OCI-LY1 (cell line): Measurements from ENCODE around the gene KCNMA1.

ENCODE experiments used
- H2AFZ ChIP-seq: fragments of 200-600 bp; sonication (generic), shearing (Covaris generic); 2 replicates; pipeline ENCODE4 v1.6.0; 2014; ENCODE audit warnings: antibody characterized with exemption, mild to moderate bottlenecking, low read length
- H3F3A ChIP-seq: fragments of 200-600 bp; sonication (generic), shearing (Covaris generic); 2 replicates; pipeline ENCODE4 v1.6.0; 2014; ENCODE audit warnings: mild to moderate bottlenecking, antibody characterized with exemption, low read length, moderate library complexity; ENCODE audit not compliant: insufficient read depth
- H3K27ac ChIP-seq: fragments of 200-600 bp; sonication (generic); 2 replicates; pipeline ENCODE4 v1.5.1; 2014; ENCODE audit warnings: low read length, mixed run types, mild to moderate bottlenecking, low read depth; ENCODE audit not compliant: poor library complexity, severe bottlenecking
- H3K27me3 ChIP-seq: fragments of 200-600 bp; sonication (generic); 2 replicates; pipeline ENCODE4 v1.6.0; 2014; ENCODE audit warnings: antibody characterized with exemption, mild to moderate bottlenecking, low read length, moderate library complexity; ENCODE audit not compliant: insufficient read depth
- H3K36me3 ChIP-seq: fragments of 200-600 bp; sonication (generic); 2 replicates; pipeline ENCODE4 v1.6.1; 2014; ENCODE audit warnings: mild to moderate bottlenecking, antibody characterized with exemption, low read length, moderate library complexity, mixed read lengths; ENCODE audit not compliant: insufficient read depth
- H3K4me1 ChIP-seq: fragments of 200-600 bp; sonication (generic); 2 replicates; pipeline ENCODE4 v1.5.1; 2014; ENCODE audit warnings: mild to moderate bottlenecking, low read length, moderate library complexity; ENCODE audit not compliant: insufficient read depth, severe bottlenecking
- H3K4me2 ChIP-seq: fragments of 200-600 bp; sonication (generic), shearing (Covaris generic); 2 replicates; pipeline ENCODE4 v1.6.1; 2014; ENCODE audit warnings: low read length
- H3K4me3 ChIP-seq: fragments of 200-600 bp; sonication (generic); 2 replicates; pipeline ENCODE4 v1.5.1; 2014; ENCODE audit warnings: low read length, low read depth, mild to moderate bottlenecking, mixed read lengths; ENCODE audit not compliant: poor library complexity, severe bottlenecking
- H3K79me2 ChIP-seq: fragments of 200-600 bp; shearing (Covaris generic); 2 replicates; pipeline ENCODE4 v1.6.1; 2016; ENCODE audit warnings: mixed run types, low read length, mixed read lengths; ENCODE audit not compliant: insufficient read depth
- H3K9ac ChIP-seq: fragments of 200-600 bp; sonication (generic), shearing (Covaris generic); 2 replicates; pipeline ENCODE4 v1.6.1; 2014; ENCODE audit warnings: mild to moderate bottlenecking, low read length, mixed read lengths
- H3K9me2 ChIP-seq: fragments of 200-600 bp; sonication (generic), shearing (Covaris generic); 2 replicates; pipeline ENCODE4 v1.6.1; 2014; ENCODE audit warnings: low read depth, mild to moderate bottlenecking, low read length, mixed read lengths
- H3K9me3 ChIP-seq: fragments of 200-600 bp; shearing (Covaris generic); 2 replicates; pipeline ENCODE4 v1.6.1; 2014; ENCODE audit warnings: low read length, mixed read lengths
- H4K20me1 ChIP-seq: fragments of 200-600 bp; sonication (generic), shearing (Covaris generic); 2 replicates; pipeline ENCODE4 v1.6.0; 2016; ENCODE audit warnings: mild to moderate bottlenecking, low read length; ENCODE audit not compliant: insufficient read depth
- CTCF ChIP-seq: fragments of 200-600 bp; sonication (generic), shearing (Covaris generic); IDR thresholded peaks from 2 replicates; pipeline ENCODE4 v1.5.1; 2017; ENCODE audit warnings: mild to moderate bottlenecking, antibody characterized with exemption, low read length, moderate library complexity, mixed read lengths
- EZH2 ChIP-seq: fragments of 200-600 bp; sonication (generic), shearing (Covaris generic); IDR thresholded peaks from 2 replicates; pipeline ENCODE4 v1.8.0; 2017; ENCODE audit warnings: borderline replicate concordance, mixed run types, mild to moderate bottlenecking, antibody characterized with exemption, low read length, moderate library complexity, mixed read lengths

The KCNMA1 gene

GRCh38 chr10:77182803-77183202 lies 454.8 kb downstream of the KCNMA1 start:
- H3K4me2 ChIP-seq: no peak overlapping the region

GRCh38 chr10:77180794-77181193 lies 456.8 kb downstream of the KCNMA1 start:
- no peak overlapping the region for H3K9ac ChIP-seq
- no peaks in the 10 kb centered on the region for H3K9me3 ChIP-seq
- H3K27ac ChIP-seq: no peak overlapping the region
- no peak overlapping the region for H2AFZ ChIP-seq
- no peaks in the 10 kb centered on the region for H3K4me1 ChIP-seq
- no peaks in the 10 kb centered on the region for H3F3A ChIP-seq
- no peak for TF ChIP-seq EZH2
- H3K27me3 ChIP-seq: no peaks in the 10 kb centered on the region; the same call in 1 of the 2 replicates
- H3K9me2 ChIP-seq: no peaks in the 10 kb centered on the region
- H4K20me1 ChIP-seq: no peaks in the 10 kb centered on the region
- no peak overlapping the region for H3K4me2 ChIP-seq
- no peaks in the 10 kb centered on the region for H3K36me3 ChIP-seq
- H3K4me3 ChIP-seq: no peak overlapping the region
- H3K79me2 ChIP-seq: no peaks in the 10 kb centered on the region

More at GRCh38 chr10:77182803-77183202, 454.8 kb downstream of the KCNMA1 start:
- no peak overlapping the region for H3K27ac ChIP-seq
- H3K4me1 ChIP-seq: no peaks in the 10 kb centered on the region
- no peak overlapping the region for H3K9ac ChIP-seq
- H3K9me3 ChIP-seq: no peaks in the 10 kb centered on the region
- H3K79me2 ChIP-seq: no peaks in the 10 kb centered on the region
- no peaks in the 10 kb centered on the region for H3F3A ChIP-seq
- TF ChIP-seq CTCF: no peak
- TF ChIP-seq EZH2: no peak
- no peaks in the 10 kb centered on the region; the same call in 1 of the 2 replicates for H3K27me3 ChIP-seq
- H3K4me3 ChIP-seq: no peak overlapping the region
- no peaks in the 10 kb centered on the region for H3K9me2 ChIP-seq
- no peak overlapping the region for H2AFZ ChIP-seq
- no peaks in the 10 kb centered on the region for H4K20me1 ChIP-seq
- no peaks in the 10 kb centered on the region for H3K36me3 ChIP-seq

GRCh38 chr10:77180104-77180503 lies 457.5 kb downstream of the KCNMA1 start:
- H3K36me3 ChIP-seq: no peaks in the 10 kb centered on the region
- no peak overlapping the region for H3K4me2 ChIP-seq
- no peaks in the 10 kb centered on the region for H3K4me1 ChIP-seq
- no peaks in the 10 kb centered on the region for H3K9me3 ChIP-seq
- H4K20me1 ChIP-seq: no peaks in the 10 kb centered on the region
- no peak overlapping the region for H3K9ac ChIP-seq
- H3K9me2 ChIP-seq: no peaks in the 10 kb centered on the region
- TF ChIP-seq CTCF (no peak), EZH2 (no peak)
- H2AFZ ChIP-seq: no peak overlapping the region
- H3K4me3 ChIP-seq: no peak overlapping the region
- H3K27ac ChIP-seq: no peak overlapping the region
- no peaks in the 10 kb centered on the region; the same call in 1 of the 2 replicates for H3K27me3 ChIP-seq
- H3K79me2 ChIP-seq: no peaks in the 10 kb centered on the region
- no peaks in the 10 kb centered on the region for H3F3A ChIP-seq

GRCh38 chr10:77179015-77179695 lies 458.5 kb downstream of the KCNMA1 start:
- no peaks in the 10 kb centered on the region for H3K9me2 ChIP-seq
- no peak overlapping the region for H2AFZ ChIP-seq
- no peaks in the 10 kb centered on the region; the same call in 1 of the 2 replicates for H3K27me3 ChIP-seq
- no peak overlapping the region for H3K4me3 ChIP-seq
- H4K20me1 ChIP-seq: no peaks in the 10 kb centered on the region
- H3K9me3 ChIP-seq: no peaks in the 10 kb centered on the region
- TF ChIP-seq CTCF (no peak), EZH2 (no peak)
- no peak overlapping the region for H3K27ac ChIP-seq
- H3F3A ChIP-seq: no peaks in the 10 kb centered on the region
- H3K4me1 ChIP-seq: no peaks in the 10 kb centered on the region
- H3K79me2 ChIP-seq: no peaks in the 10 kb centered on the region
- H3K4me2 ChIP-seq: no peak overlapping the region
- H3K36me3 ChIP-seq: no peaks in the 10 kb centered on the region
- no peak overlapping the region for H3K9ac ChIP-seq
